GM19043 (cell line): Measurements from ENCODE around the gene CHST8.

Experiments used
- ATAC-seq: cut with Tn5 transposase; IDR thresholded peaks from one replicate; pipeline ENCODE4 v1.9.1; 2021; ENCODE audit warnings: low read depth; ENCODE audit not compliant: unreplicated experiment

CHST8 gene

DNA sequence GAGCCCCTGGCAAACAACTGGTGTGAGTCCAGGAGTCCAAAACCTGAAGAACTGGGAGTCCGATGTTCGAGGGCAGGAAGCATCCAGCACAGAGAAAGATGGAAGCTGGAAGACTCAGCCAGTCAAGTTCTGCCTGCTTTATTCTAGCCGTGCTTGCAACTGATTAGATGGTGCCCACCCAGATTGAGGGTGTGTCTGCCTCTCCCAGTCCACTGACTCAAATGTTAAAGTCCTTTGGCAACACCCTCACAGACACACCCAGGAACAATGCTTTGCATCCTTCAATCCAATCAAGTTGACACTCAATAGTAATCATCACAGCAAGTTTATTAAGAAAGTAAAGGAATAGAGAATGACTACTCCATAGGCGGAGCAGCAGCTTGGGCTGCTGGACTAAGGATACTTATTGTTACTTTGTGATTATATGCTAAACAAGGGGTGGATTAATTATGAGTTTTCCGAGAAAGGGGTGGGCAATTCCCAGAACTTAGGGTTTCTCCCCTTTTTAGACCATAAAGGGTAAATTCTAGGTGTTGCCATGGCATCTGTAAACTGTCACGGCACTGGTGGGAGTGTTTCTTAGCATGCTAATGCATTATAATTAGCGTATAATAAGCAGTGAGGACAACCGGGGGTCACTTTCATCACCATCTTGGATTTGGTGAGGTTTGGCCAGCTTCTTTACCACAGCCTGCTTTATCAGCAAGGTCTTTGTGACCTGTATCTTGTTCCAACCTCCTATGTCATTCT lies 109.3 kb downstream of the CHST8 start:
- ATAC-seq: no peak

DNA sequence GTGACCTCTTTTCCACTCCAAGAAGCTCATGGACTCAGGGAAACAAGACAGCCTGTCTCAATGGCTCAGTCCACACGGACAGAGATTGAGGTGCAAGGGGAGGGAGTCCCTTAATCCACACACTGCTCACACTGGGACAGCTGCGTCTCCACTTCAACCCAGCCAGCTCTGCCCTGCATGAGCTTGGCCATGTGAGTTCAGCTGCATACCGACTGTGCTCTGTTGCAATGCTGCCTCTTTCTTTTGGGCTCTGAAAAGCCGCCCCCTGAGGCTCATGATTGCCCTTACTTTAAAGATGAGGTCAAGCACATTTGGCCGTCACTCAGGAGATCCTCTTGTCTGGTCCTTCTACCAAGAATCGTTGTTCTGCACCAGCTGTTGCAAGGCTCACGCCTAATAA lies 110.1 kb downstream of the CHST8 start:
- ATAC-seq: no peak

DNA sequence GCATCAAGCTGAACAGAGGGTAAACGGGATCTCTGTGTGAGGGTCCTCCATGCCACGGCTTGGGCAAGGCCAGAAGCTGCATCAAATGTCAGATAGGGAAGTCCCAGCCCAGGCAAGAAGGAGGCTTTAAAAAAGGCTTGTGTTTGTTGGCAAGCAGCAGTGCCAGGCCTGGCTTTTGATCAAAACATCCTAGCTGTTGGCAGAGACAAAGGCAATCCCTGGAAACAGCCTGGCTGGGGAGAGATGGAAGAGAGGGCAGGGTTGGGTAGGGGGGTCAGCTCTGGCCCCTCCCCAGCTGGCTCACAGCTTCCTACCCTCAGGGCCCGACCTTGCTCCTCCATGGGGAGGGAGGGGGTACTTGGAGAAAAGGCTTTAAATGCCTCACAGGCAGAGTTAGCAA lies 113.2 kb downstream of the CHST8 start:
- ATAC-seq: no peak

DNA sequence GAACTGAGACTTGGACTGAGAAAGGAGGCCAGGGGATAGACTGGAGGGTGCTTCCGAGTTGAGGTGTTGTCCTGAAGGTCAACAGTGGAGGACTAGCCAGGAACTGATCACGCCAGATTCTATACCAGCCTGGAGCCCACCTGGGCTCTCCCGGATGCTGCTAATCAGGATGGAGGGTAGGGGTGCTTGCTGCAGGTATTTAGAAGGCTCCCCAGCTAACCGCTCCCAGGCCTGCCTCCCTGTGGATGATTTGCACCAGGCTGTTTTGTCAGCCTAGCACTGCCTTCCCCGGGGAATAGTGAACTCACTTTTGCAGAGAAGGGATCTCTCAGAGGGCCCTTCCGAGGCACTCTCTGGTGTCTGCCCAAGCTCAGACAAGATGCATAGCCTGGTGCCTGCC lies 114.4 kb downstream of the CHST8 start:
- no peak for ATAC-seq

DNA sequence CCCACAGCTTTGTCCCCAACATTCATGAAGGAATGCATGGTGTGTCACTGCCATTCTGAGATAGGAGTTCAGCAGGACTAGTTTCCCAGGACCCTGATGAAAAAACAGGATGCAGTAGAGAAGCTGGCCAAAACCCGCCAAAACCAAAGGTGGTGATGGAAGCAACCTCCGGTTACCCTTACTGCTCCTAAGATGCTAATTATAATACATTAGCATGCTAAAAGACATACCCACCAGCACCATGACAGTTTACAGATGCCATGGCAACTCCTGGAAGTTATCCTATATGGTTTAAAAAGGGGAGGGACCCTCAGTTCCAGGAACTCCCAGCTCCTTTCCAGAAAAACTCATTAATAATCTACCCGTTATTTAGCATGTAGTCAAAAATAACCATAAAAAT lies 115.0 kb downstream of the CHST8 start:
- no peak for ATAC-seq

DNA sequence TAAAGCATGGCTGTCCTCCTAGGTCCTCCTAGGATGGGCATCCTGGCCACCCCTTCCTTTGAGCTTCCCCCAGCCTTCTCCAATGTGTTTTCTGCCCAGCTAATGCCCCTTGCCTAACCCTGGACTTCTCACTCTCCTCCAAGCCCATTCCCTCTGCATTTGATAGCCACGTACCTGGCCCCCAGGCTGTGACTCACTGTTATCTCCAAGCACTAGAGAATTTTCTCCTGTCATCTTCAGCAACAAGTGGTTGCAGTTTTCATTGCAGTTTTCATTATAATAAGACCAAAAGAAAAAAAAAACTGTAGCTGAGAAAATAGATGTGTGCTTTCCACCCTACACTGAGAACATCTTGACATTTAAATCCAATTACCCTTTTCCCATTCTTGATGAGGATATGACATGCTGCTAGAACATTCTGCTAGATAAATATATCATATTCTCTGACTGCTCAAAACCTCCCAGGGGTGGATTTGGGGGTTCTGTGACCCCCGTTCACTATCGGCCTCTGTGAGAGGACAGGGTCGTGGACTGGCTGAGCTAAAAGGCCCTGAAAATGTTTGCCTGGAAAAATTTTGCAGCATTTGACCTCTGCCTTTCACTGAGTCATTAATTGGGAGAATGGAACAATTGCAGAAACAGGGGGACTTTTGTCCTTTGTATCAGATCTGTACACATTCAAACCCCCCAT lies 116.1 kb downstream of the CHST8 start:
- ATAC-seq: no peak

DNA sequence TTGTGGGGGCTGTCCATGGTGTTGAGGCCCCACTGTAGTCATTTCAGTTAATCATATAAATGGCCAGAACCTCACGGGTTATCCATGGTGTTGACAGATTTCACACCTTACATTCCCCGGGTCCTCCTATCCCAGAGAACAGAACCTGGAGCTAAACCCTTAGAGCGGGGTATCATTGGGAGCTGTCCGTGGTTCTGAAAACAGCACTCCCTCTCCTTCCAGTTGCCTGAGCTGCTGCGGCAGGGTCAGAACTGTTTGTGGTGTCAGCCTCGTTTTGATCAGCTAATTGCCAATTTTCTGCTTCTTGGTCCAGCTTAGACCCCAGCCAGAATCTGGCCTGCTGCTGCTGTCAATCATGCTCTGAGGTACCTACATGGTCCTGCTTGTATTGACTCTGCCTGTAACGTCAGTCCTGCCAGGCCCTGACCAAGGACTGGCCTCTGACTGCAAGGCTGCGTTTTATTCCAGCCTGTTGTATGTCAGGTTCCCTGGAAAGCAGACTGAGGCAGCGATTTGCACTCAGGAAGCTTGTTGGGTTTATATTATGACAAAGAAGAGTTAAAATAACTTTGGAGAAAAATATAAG lies 119.2 kb downstream of the CHST8 start:
- ATAC-seq: no peak

DNA sequence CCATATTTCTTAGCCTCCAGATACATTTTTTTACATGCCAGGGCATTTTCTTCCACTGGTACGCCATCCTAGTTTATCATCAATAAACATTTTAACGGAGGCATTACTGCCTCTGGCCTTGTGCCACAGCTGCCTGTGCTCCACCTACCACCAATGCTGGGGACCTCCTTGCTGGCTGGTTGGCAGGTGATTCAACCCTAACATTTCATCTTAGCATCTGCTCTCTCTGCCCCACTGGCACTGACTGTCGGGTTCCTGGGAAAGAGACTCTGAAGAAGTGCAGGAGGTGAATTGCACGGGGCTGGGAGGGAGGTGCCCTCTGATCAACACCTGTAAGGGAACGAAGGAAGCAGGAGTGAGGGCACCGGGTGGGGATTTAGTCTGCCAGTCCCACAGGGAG lies 123.5 kb downstream of the CHST8 start:
- no peak for ATAC-seq

DNA sequence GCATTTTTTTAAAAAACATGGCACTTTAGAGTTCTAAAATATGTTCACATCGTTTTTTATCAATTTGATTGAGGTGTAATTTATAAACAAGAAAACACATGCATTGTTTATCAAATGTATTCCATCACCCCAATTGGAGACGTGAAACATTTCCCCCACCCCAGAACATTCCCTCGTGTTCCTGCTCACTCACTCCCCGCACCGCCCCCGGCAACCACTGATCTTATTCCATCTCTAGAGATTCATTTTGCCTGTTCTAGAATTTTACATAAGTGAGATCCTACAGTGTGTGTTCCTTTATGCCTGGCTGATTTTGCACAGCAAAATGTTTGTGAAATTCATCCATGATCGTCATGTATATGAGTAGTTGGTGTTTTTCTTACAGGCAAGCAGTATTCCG lies 124.4 kb downstream of the CHST8 start:
- ATAC-seq: no peak

DNA sequence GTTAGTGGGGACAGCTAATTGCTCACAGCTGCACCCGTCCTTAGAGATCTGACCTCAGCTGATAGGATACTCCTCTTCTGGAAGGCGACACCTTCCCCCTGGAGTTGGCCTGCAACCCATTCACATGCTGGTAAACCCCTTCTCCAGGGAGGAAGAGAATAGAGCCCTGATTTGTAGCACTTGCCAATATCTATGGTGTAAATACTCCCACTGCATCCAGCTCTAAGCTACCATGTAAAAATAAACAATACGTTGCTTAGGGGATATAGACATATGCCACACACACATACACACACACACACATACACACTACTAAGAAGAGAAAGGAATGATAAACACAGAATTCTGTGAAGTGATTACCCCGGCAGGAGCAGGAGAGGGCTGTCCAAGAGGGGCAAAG lies 125.5 kb downstream of the CHST8 start:
- ATAC-seq: no peak

DNA sequence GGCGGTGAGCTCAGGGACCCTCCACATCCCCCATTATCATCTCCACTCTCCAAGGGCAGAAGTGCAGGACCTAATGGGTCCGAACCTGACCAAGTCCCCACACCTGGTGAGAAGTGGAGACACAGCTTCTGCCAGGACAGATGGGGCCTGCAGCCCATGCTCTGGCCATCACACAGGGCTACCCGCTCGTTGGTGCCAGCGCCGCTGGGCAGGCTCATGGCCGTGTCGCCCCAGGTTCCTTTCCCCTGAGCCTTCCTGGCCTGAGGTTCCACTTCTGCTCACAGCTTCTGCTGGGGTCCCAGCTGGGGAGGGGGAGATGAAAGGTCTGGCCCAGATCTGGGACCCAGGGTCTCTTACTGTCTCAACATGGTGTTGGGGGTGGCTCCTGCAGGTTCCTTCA lies 126.5 kb downstream of the CHST8 start:
- no peak for ATAC-seq

DNA sequence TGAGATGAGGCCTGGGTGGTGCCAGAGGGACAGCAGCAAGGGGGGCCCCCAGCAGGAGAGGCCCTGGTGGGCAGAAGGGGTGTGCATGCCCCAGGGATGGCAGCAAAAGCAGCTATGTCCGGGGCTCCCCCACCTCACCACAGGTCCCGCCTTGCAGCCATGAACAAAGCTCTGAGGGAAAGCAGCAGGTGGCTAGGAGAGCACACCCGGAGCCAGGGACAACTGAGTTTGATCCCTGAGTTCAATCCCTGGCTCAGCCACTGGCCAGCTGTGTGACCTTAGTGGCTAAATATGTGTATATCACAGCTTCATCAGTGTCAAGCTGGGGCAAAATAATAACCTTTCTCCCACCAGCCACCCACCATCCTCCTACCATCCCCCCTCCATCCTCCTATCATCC lies 127.3 kb downstream of the CHST8 start:
- no peak for ATAC-seq

DNA sequence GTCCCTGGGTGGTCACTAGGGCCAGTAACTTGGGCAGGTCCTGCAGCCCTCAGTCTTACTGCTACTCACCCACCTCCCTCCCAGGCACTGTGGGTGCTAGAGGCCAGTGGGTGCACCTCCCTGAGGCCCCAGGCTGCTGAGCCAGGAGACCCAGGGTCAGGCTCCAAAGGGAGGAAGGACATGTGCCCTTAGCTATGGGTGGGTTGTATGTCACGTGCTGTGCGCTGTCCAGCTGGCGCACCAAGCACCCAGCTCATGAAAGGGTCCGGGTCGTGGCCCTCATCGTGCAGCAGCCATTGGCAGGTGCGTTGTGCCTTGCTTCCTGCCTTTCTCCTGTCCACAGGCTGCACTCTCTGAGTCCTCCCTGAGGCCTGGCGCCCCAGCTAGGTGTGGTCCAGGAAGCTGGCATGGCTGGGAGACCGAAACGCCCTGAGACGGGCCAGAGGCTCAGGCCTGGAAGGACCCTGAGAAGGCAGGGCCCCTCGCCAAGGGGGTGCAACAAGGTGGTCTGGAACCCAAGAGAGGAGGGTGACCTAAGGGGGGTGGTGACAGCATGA lies 127.9 kb downstream of the CHST8 start:
- no peak for ATAC-seq

DNA sequence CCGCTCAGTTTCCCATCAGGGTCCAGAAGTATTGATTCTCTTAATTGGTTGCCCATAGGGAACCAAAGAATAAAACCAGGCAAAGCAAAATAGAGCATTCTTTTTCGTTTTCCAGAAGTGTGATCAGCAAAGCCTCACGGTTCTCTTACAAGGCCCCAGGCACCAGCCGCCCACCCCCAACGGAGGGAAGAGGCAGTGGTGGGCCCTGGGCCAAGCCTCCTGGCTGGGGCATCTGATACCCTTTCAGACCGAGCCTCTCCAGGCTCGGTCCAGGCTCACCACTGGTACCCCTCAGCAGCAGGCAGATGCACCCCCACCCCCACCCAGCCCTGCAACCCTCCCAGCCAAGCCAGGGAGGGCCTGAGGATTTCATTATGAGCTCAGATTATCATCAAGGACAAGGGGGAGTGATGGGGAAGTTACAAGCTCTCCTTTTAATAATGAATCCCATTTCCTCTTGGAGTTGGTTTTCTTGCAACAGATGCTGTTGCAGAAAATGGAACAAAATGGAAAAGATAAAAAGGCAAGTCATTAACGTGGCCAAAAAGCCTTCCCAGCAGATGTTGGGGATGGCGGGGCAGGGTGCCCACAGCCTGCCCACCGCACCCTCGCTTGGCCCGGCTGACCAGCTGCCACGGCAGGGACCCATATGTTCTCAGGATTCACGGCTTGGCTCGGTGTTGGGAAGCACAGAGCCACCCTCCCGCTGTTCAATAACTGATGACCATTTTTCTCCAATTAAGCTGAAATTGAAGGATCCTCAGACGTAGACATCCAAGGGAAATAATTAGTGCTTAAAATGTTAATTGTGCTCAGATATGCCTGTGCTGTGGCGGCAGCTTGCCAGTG lies 129.1 kb downstream of the CHST8 start:
- no peak for ATAC-seq

DNA sequence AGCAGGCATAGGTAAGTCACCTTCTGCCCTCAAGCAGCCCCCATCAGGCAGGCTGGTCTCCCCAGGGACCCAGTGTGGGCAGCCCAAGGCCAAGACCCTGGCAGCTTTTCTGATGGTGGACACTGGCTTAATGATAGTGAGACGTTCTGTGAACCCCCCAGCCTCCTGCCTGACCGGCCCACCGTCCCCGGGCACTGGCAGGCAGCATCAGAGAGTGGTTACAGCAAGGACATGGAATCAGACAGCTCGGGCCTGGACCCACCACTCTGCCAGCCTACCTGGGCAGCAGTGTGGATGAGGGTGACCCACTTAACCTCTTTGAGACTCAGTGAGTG lies 129.7 kb downstream of the CHST8 start:
- ATAC-seq: no peak

DNA sequence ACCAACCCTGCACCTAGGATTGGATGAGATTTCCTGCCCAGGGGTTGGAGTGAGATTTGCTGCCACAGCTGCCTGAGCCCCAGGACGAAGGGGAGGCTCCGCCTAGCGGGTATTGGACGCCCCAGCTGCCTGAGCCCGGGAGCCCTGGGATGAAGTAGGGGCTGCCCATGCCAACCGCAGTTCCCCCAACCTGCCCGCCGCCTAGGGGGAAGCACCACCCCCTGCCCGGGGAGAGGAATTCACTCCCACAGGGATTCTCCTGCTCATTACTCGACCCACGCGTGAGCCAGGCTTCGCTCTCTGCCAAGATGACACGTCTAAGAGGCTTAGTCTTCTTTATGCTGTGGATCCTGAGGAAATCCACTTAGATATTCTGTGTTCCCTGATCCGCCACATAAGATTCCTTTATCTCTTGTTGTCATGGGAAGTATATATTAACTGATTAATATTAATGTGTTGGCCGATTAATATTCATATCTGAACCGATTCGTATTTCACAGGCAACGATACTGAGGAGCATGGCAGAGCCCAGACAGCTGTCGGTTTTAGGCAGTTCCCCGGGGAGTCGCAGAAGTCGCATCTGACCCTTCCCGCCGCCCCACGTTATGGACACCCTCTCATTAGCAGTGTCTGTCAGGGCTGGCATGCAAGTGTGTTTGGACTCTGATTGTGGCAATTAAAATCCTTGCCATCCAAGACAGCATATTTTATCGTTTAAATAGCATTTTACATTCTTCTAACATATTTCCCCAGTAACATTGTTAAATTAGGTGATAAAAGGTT lies 130.5 kb downstream of the CHST8 start:
- no peak for ATAC-seq

DNA sequence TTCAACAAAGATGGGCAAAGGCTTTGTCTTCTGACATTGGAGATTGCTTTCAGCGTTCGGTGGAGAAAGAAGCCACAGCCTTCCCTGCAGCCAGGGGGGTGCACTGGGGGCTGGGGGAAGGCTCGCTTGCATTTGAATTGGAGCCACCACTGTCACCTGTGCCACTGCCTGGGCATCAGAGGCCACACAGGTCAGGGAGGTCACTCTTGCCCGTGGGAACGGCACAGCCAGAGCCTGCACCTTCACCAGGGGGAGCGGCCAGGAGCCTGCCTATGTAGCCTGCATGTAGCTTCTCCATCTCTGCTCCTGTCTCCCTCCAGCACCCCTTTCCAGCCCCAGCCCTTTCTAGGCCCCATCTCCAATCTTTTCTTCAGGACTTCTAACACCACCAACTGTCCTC lies 131.2 kb downstream of the CHST8 start:
- ATAC-seq: no peak

DNA sequence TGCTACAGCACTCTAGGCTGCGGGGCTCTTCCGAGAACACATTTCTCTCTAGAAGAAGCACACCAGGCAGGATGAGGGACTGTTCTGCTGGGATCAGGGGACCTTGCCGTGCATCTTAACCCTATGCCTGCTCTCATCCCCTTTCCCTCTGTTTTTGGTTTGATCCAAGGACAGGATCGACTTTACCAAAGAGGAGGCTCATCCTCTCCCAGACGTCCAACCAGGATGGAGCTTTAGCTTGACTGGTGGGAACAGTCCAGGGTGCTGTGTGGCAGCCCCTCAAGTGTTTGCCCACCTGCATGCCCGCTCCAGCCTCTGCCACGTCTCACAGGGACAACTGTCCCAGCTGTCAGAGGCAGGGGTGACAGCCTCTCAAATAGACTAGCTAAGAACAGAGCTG lies 132.6 kb downstream of the CHST8 start:
- ATAC-seq: no peak

DNA sequence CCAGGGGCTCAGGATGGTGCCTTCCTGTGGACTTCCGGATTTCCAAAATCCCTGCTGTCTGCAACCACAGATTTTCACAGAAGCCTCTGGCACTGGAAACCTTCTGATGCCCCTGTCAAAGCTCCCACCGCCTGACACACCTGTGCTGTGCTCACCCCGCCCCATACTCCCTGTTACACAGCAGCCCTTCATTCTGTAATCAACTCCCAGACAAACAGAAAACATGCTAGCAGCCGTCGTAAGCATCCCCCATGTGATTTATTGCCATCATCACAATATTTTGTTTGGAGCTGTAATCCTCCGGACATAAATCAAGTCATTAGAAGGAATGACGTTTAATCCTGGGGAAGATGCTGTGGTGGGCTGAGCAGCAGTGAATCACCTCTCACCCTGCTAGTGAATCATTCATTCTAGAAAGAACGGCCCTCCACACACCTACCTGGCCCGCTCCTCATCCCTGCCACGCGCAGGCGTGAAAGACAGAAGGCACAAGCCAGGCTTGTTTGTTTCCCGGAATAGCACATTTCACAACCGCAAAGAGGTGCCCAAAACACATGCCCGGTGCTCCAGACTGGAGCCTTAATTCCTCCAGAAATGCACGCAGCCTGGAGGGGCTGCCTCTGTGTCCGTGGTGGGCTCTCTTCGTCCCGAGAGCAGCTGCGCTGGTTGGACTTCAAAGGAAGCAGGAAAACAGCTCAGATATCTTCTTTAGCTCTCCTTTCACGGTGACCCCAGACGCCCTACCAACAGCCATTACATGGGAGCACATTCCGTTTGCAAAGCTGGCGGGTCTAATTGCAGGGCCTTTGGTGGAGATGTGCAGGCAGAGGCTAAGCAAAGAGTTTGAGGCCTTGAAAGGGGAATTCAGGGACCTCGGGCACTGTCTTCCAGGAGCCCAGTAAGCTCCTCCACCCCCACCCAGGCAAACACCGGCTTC lies 133.6 kb downstream of the CHST8 start:
- ATAC-seq: no peak
